K562 (cell line): ENCODE data around the gene RDH5. TPM values are rescaled to one million over a fixed set of nuclear protein-coding genes. Genes with fewer than 3 reads are reported as not detected.

Source experiments
- ATF1 ChIP-seq, 2 experiments: fragments of 450-650 bp in 1 of 2; IDR thresholded peaks; 2 replicates each; pipeline ENCODE4 v1.6.1; 2016; ENCODE audit warnings: missing compliant biosample characterization in 1 of 2, missing genetic modification characterization in 1 of 2
- MEF2A ChIP-seq: IDR thresholded peaks from 2 replicates; pipeline ENCODE4 v1.6.1; 2011; ENCODE audit warnings: low read depth, mild to moderate bottlenecking, low read length, moderate library complexity; ENCODE audit not compliant: control insufficient read depth
- NFIC ChIP-seq: fragments of 450-650 bp; IDR thresholded peaks from 2 replicates; pipeline ENCODE4 v1.6.1; 2017; ENCODE audit warnings: mild to moderate bottlenecking, inconsistent platforms
- PHTF2 ChIP-seq: fragments of 250-450 bp; sonication (Bioruptor Pico); IDR thresholded peaks from 2 replicates; pipeline ENCODE4 v1.5.0; 2021; ENCODE audit warnings: mild to moderate bottlenecking
- TOE1 ChIP-seq, 2 experiments: fragments of 450-650 bp in 1 of 2; sonication (generic) in 1 of 2; formaldehyde crosslinking in 1 of 2; IDR thresholded peaks; 2 replicates each; pipeline versions ENCODE4 v1.7.1 to v1.8.0; 2016 to 2022; ENCODE audit warnings: borderline replicate concordance in 2 of 2, mild to moderate bottlenecking in 2 of 2, antibody characterized with exemption in 1 of 2, inconsistent platforms in 1 of 2, low read depth in 1 of 2, missing genetic modification reagents in 1 of 2, moderate library complexity in 1 of 2
- USF1 ChIP-seq: sonication (generic); formaldehyde crosslinking; IDR thresholded peaks from 2 replicates; pipeline ENCODE4 v1.9.0; 2022; ENCODE audit warnings: mild to moderate bottlenecking, missing genetic modification reagents
- ZNF324 ChIP-seq: fragments of 250-450 bp; sonication (Bioruptor Pico); IDR thresholded peaks from 2 replicates; pipeline ENCODE4 v1.4.0; 2020; ENCODE audit warnings: mild to moderate bottlenecking
- ZNF445 ChIP-seq: fragments of 250-450 bp; sonication (Bioruptor Pico); IDR thresholded peaks from 2 replicates; pipeline ENCODE4 v1.4.0; 2020; ENCODE audit warnings: low read depth, mild to moderate bottlenecking, moderate library complexity
- polyA plus RNA-seq, 8 experiments: library from polyadenylated mRNA; depleted of rRNA in 4 of 8; stranded (reverse) in 5 of 8; unstranded in 3 of 8; fragments of >200 nt; fragmentation: Nextera tagmentation in 2 of 8; fragmentation: Illumina TruSeq in 1 of 8; extraction: Ambion mirVana in 2 of 8; extraction: Trizol in 1 of 8; gene quantifications; 2 replicates each; pipeline versions ENCODE4 v1.2.1 to v1.2.3, GENCODE V29; 2011 to 2014; ENCODE audit warnings: inconsistent platforms in 1 of 8, missing spikeins in 1 of 8
- total RNA-seq, 7 experiments: library from RNA; depleted of rRNA in 6 of 7; stranded (reverse); fragments of >200 nt in 6 of 7; fragmentation: Illumina TruSeq in 2 of 7; extraction: Trizol in 2 of 7; gene quantifications; 2 replicates each; pipeline versions ENCODE4 v1.2.1 to v1.2.3, GENCODE V29; 2011 to 2021; ENCODE audit warnings: low replicate concordance in 1 of 7
- TF ChIP-seq, protein P1 (sequence below): sonication (generic); formaldehyde crosslinking; IDR thresholded peaks from 2 replicates; pipeline ENCODE4 v1.9.0; 2022; ENCODE audit warnings: mild to moderate bottlenecking, missing genetic modification reagents
- TF ChIP-seq, protein P2 (sequence below): IDR thresholded peaks from 3 replicates; pipeline ENCODE4 v1.6.1; 2011; ENCODE audit warnings: borderline replicate concordance, mild to moderate bottlenecking, moderate library complexity; ENCODE audit not compliant: insufficient read length; ENCODE audit errors: extremely low read depth

RDH5 gene
- total and polyA plus RNA-seq, 9 of the 15 experiments (the other 6 are each of a cell fraction or from before 2014, with no cell fraction given): 0.28 to 2.0 (median 1.1) TPM; not detected in 1

- TF ChIP-seq, protein P1, sequence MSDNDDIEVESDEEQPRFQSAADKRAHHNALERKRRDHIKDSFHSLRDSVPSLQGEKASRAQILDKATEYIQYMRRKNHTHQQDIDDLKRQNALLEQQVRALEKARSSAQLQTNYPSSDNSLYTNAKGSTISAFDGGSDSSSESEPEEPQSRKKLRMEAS: peak; percentile 38; the same call in 1 of the 2 replicates
- TF ChIP-seq TOE1 (IDR thresholded peaks at IDR 0.05; ENCODE audit: borderline replicate concordance): no peak
- no peak for TF ChIP-seq TOE1 (CRISPR knock-in tag; IDR thresholded peaks at IDR 0.05; ENCODE audit: borderline replicate concordance, low read depth)
- TF ChIP-seq ZNF445 (CRISPR knock-in tag): no peak
- TF ChIP-seq MEF2A: peak; percentile 57; the same call in 1 of the 2 replicates
- no peak for TF ChIP-seq ATF1 (CRISPR knock-in tag; IDR thresholded peaks at IDR 0.05)
- no peak for TF ChIP-seq ATF1 (tag; IDR thresholded peaks at IDR 0.05)
- no peak for TF ChIP-seq ZNF324
- no peak for TF ChIP-seq USF1 (CRISPR knock-in tag)
- TF ChIP-seq NFIC: peak; percentile 47
- TF ChIP-seq, protein P2, sequence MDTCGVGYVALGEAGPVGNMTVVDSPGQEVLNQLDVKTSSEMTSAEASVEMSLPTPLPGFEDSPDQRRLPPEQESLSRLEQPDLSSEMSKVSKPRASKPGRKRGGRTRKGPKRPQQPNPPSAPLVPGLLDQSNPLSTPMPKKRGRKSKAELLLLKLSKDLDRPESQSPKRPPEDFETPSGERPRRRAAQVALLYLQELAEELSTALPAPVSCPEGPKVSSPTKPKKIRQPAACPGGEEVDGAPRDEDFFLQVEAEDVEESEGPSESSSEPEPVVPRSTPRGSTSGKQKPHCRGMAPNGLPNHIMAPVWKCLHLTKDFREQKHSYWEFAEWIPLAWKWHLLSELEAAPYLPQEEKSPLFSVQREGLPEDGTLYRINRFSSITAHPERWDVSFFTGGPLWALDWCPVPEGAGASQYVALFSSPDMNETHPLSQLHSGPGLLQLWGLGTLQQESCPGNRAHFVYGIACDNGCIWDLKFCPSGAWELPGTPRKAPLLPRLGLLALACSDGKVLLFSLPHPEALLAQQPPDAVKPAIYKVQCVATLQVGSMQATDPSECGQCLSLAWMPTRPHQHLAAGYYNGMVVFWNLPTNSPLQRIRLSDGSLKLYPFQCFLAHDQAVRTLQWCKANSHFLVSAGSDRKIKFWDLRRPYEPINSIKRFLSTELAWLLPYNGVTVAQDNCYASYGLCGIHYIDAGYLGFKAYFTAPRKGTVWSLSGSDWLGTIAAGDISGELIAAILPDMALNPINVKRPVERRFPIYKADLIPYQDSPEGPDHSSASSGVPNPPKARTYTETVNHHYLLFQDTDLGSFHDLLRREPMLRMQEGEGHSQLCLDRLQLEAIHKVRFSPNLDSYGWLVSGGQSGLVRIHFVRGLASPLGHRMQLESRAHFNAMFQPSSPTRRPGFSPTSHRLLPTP: no peak
- TF ChIP-seq PHTF2: no peak
These were observed 19.8 kb upstream of the RDH5 start (continued) for GRCh38 chr12:55700255-55701018.
